Ascending aorta (tissue), 2 donors: ENCODE results near the gene IL2RA. TPM values are rescaled to one million over a fixed set of nuclear protein-coding genes. Genes with fewer than 3 reads are reported as not detected.

ENCODE experiments used
- DNase-seq, 2 donors: peaks; one replicate each; pipeline ENCODE4 v3.0.0-alpha.2; 2019; ENCODE audit warnings: low spot score in 2 of 2
- H3K27ac ChIP-seq, 2 donors: fragments of 200-600 bp; sonication (generic); one replicate each; pipeline ENCODE4 v1.5.1; 2016 to 2017; ENCODE audit warnings: mild to moderate bottlenecking in 1 of 2
- H3K27me3 ChIP-seq: fragments of 200-600 bp; sonication (generic); one replicate; pipeline ENCODE4 v1.5.1; 2017
- H3K36me3 ChIP-seq, 2 donors: fragments of 200-600 bp; sonication (generic); one replicate each; pipeline ENCODE4 v1.5.1; 2016
- H3K4me1 ChIP-seq, 2 donors: fragments of 200-600 bp; sonication (generic); one replicate each; pipeline ENCODE4 v1.5.1; 2016 to 2017; ENCODE audit warnings: mild to moderate bottlenecking in 1 of 2
- H3K4me3 ChIP-seq, 2 donors: fragments of 200-600 bp; sonication (generic); one replicate each; pipeline ENCODE4 v1.5.1; 2016 to 2017; ENCODE audit warnings: mild to moderate bottlenecking in 1 of 2
- H3K9me3 ChIP-seq, 2 donors: fragments of 200-600 bp; sonication (generic); one replicate each; pipeline ENCODE4 v1.5.1; 2016
- intact Hi-C: fragments of 100-400 bp; cut with DNase I; formaldehyde crosslinking; loops from one replicate; pipeline ENCODE4 v1.15.1; 2023
- total RNA-seq: library from RNA; depleted of rRNA; stranded (reverse); fragments of >200 nt; gene quantifications from one replicate; pipeline ENCODE4 v1.1.0, GENCODE V29; 2016
- TF ChIP-seq, protein P1 (sequence below), 3 experiments: fragments of 200-600 bp in 2 of 3; fragments of 450-650 bp in 1 of 3; sonication (generic) in 2 of 3; IDR thresholded peaks; one replicate each; pipeline ENCODE4 v1.5.1; 2016 to 2019; ENCODE audit warnings: antibody characterized with exemption in 3 of 3, mild to moderate bottlenecking in 1 of 3, moderate library complexity in 1 of 3

The IL2RA gene
- total RNA-seq, 1 donor from 2014 or later: not detected

DNA sequence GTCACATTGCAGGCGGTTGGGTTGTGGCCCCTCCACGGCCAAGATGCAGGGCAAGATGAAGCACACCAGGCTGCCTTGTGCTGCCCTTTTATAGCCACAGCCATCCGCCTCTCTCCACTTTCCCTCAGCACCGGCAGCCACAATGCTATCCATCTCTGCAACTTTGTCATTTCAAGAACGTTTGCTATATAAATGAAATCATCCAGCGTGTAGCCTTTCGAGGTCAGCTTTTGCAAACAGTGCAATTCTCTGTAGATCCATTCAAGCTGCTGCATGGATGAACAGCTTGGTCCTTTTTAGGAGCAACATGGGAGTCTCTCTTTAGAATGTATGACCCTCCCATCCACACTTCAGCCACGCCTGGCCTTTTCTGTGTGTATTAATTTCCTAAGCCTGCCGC lies 78.4 kb downstream of the IL2RA start:
- TF ChIP-seq, protein P1, sequence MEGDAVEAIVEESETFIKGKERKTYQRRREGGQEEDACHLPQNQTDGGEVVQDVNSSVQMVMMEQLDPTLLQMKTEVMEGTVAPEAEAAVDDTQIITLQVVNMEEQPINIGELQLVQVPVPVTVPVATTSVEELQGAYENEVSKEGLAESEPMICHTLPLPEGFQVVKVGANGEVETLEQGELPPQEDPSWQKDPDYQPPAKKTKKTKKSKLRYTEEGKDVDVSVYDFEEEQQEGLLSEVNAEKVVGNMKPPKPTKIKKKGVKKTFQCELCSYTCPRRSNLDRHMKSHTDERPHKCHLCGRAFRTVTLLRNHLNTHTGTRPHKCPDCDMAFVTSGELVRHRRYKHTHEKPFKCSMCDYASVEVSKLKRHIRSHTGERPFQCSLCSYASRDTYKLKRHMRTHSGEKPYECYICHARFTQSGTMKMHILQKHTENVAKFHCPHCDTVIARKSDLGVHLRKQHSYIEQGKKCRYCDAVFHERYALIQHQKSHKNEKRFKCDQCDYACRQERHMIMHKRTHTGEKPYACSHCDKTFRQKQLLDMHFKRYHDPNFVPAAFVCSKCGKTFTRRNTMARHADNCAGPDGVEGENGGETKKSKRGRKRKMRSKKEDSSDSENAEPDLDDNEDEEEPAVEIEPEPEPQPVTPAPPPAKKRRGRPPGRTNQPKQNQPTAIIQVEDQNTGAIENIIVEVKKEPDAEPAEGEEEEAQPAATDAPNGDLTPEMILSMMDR (IDR thresholded peaks at IDR 0.05): no peak
- no peaks in the 10 kb centered on the region for H3K4me1 ChIP-seq
- intact Hi-C loops: no loop called here
- no peaks in the 10 kb centered on the region for H3K27me3 ChIP-seq
- no peaks in the 10 kb centered on the region for H3K9me3 ChIP-seq
- DNase-seq: no peak
- no peak overlapping the region for H3K27ac ChIP-seq
- H3K36me3 ChIP-seq: no peaks in the 10 kb centered on the region
- H3K4me3 ChIP-seq: no peak overlapping the region

DNA sequence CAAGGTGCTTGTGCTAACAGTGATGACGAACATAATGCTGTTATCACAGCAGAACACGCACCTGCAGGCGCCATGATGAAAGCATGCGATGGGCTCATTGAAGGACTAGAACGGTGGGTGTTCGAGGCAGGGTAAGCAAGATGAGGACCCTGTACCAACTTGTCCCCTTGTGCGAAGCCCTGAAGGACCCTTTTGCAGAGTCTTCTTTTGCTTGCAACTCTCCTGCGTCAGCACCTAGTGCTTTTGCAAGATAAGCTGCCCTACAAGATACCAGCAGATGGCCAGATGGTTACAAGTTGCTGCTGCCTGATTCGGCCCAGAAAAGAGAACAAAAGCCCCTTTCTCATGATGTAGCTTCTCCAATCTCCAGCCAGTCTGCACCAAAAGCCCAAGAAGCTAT lies 80.6 kb downstream of the IL2RA start:
- Histone ChIP-seq H3K27me3 (no peaks in the 10 kb centered on the region), H3K9me3 (no peaks in the 10 kb centered on the region), H3K36me3 (no peaks in the 10 kb centered on the region), H3K4me1 (peaks cover 0 to 3% of the 10 kb centered on the region in 2 donors), H3K4me3 (no peak overlapping the region), H3K27ac (no peak overlapping the region)
- DNase-seq: no peak
- intact Hi-C loops: no loop called here
- TF ChIP-seq, protein P1 (IDR thresholded peaks at IDR 0.05): no peak

DNA sequence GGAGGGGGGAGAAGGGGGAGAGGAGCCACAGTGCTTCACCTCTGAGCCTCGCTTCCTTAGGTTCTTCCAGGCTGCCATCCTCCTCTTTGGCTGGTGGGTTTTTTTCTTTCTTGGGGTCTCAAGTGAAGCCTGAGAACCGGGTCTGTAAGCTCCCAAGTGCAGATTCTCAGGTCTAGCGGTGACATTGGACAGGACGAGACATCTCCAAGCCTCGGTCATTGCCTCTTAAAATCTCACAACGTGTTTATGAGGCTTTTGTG lies 84.0 kb downstream of the IL2RA start:
- Histone ChIP-seq H3K4me3 (peak overlapping the region; percentile 94 to 99), H3K36me3 (no peaks in the 10 kb centered on the region), H3K27me3 (no peaks in the 10 kb centered on the region), H3K27ac (peak overlapping the region; percentile 90 to 98), H3K9me3 (no peaks in the 10 kb centered on the region), H3K4me1 (peaks cover 0 to 14% of the 10 kb centered on the region in 2 donors)
- DNase-seq: no peak
- TF ChIP-seq, protein P1 (IDR thresholded peaks at IDR 0.05): no peak
- intact Hi-C loops: loop anchor here (2.0 to 10.0 kb wide), 3 partner anchors 36 to 293 kb away; partner anchors contain the start of gene TASOR2

DNA sequence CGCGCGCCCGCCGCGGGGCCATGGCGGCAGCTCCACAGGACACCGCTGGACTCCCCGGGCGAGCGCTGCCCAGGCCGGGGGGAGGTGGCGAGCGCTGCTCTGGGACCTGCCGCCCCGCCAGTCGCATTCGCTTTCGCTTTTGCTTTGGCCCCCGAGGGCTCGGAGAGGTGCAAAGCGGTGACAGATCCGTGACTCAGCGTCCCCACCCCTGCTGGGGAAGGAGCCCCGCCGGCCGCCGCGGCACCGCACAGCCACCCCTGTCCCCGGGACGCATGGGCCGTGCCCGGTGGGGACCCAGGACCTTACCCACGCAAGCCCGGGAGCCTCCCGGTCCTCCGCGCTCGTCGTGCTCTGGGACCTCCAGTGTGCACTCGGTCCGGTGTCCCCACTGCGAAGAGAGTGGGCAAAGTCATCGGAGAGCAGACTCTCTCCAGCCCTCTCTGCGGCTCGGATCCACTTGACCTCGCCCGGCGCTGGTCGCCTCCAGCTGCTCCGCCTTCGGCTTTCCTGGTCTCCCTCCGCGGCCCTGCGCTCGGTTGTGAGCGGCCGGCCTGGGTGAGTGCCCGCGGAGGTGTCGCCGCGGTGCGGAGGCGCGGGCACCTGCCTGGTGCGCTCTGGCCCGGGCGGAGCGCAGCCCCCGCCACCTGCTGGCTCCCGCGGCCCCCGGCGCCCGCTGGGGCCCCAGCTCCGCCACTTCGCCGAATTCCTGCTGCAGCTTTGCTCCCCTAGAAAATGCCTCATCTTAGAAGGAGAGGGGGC lies 84.5 kb downstream of the IL2RA start, which contains the start of gene IL15RA:
Gene IL15RA (minus strand): TSS at position 73 of the 759 bp plus-strand sequence. CDS start 51 bp downstream, at position 22.
- peaks cover 0 to 14% of the 10 kb centered on the region in 2 donors for H3K4me1 ChIP-seq
- H3K27me3 ChIP-seq: no peaks in the 10 kb centered on the region
- peak within 1 kb of the TSS; percentile 94 to 99 for H3K4me3 ChIP-seq
- no peaks in the 10 kb centered on the region for H3K36me3 ChIP-seq
- H3K27ac ChIP-seq: peak within 1 kb of the TSS; percentile 90 to 98
- peak in 1 of 2 donors; percentile 83 for DNase-seq
- intact Hi-C loops: loop anchor here (1.0 to 10.0 kb wide), 5 partner anchors 26 to 293 kb away; partner anchors contain the start of genes ANKRD16 and TASOR2
- H3K9me3 ChIP-seq: no peaks in the 10 kb centered on the region
- TF ChIP-seq, protein P1 (IDR thresholded peaks at IDR 0.05): peak; percentile 4 to 40 (median 36)

DNA sequence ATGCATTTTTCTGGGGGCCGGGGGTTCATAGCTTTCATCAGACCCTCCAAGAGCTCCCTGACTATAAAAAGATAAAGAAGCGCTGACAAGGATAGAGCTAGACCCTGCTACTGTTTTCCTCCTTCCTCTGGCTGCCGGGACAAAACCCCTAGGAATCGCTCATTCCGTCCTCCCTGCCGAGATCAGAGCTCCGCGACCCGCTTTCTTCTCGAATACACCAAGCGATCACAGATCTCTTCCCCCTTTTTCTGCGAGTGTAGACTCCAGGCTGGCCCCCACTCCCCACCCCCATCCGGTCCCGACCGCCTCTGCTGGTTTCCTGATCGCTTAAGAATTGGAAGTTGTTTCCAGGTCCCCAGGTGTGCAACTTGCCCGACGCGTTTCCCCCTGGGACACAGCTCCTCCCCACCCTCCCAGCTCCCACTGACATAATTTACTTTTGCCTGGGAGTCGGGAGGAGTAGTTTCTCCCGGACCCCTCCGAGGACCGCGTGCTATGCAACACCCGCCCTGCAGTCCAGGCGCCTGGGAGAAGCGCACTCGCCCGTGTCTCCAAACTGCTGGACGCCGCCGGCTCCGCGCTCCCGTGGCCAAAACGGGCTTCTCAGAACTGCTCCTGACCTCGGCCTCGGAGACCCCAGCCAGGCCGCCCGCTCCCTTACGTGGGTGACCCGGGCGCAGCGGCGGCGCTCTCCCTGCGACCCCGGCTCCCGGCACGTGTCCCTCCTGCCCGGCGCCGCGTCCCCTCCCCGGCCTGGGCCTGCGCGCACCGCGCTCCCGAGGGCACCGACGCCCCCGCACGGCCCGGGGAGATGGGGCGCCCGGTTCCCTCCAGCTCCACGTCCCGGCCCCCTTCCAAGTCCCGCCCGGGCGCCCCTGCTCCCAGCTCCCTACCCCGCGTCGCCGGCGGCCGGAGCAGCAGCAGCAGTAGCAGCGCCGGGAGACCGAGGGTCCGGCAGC lies 85.4 kb downstream of the IL2RA start:
- Histone ChIP-seq H3K9me3 (no peaks in the 10 kb centered on the region), H3K4me1 (peaks cover 0 to 14% of the 10 kb centered on the region in 2 donors), H3K36me3 (no peaks in the 10 kb centered on the region), H3K4me3 (peak overlapping the region; percentile 94 to 99), H3K27me3 (no peaks in the 10 kb centered on the region), H3K27ac (peak overlapping the region; percentile 90 to 98)
- DNase-seq: peak in 1 of 2 donors; percentile 74
- TF ChIP-seq, protein P1 (IDR thresholded peaks at IDR 0.05): peak in 1 of 3 experiments; percentile 7
- intact Hi-C loops: loop anchor here (1.0 to 10.0 kb wide), 4 partner anchors 25 to 292 kb away; partner anchors contain the start of genes ANKRD16 and TASOR2
